Hematopoietic multipotent progenitor cell treated with erythropoietin and hydrocortisone succinate and interleukin-3 and kit ligand, for 17 days (in vitro differentiated cells): ENCODE measurements around the gene C11orf21.
"Not testable (repeated sequence)": the region's sequence is repeated elsewhere in the genome, so short reads cannot be mapped to it uniquely, and the experiment has no call there.

Source experiments
- DNase-seq: peaks from one replicate; pipeline ENCODE4 v3.0.0-alpha.2; 2015; ENCODE audit warnings: low spot score

C11orf21 gene

DNA sequence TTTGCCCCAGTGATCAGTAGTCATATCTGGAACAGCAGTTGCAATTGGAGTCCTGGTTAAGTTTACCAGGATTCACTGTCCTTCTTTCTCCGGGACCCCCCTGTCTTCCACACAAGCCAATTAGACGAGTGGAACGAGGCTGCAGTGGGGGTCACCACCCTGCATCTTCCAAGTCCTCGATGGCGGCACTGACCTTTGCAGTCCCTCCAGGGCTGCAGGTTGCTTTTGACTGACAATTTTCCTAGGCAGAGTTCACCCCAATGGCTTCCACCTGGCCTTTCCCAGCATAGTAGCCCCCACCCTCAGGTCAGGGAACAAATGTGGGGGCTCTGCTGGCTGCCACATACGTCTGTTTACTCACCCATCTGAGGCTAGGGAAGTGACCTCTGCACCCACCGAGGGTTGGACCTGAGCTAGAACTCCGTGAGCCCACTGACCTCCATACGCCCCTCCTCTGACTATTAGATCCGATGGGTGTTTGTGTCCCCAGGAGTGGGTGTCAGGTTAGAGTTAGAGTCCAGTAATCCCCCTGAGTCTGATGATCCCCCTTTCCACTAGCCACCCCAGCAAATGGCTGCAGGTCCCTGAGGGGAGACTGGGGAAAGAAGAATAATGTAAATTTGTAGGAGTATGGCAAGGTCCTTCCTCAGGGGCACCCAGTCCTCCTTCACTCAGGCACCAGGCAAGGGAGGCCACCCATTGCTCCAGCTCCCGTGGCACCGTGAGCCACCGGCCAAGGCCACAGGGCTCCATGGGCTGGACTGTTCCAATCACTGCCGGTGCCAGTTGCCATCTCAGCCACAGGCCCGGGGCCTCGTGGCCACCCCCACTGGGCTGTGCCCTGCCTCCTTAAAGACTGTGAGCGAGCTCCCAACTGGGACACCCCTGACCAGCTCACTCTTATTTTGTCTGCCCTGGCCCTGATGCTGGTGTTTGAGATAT, 5.5 kb downstream of the C11orf21 start:
- no peak for DNase-seq

DNA sequence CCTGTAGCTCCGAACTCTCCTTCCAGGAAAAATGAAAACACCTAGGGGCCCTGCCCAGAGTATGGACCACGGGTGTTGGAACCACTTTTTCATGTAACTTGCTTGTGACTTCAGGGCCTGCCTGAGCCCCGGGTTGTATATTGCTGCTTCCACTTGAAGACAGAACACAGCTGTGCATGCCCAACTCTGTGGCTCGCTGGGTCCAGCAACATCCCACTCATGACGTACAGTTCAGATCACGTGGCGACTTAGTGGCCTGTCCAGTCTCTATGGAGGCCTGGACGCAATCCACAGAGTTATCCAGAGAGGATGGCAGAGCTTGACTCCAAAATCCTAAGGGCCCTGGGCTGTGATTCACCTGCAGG, 6.8 kb downstream of the C11orf21 start:
- no peak for DNase-seq

DNA sequence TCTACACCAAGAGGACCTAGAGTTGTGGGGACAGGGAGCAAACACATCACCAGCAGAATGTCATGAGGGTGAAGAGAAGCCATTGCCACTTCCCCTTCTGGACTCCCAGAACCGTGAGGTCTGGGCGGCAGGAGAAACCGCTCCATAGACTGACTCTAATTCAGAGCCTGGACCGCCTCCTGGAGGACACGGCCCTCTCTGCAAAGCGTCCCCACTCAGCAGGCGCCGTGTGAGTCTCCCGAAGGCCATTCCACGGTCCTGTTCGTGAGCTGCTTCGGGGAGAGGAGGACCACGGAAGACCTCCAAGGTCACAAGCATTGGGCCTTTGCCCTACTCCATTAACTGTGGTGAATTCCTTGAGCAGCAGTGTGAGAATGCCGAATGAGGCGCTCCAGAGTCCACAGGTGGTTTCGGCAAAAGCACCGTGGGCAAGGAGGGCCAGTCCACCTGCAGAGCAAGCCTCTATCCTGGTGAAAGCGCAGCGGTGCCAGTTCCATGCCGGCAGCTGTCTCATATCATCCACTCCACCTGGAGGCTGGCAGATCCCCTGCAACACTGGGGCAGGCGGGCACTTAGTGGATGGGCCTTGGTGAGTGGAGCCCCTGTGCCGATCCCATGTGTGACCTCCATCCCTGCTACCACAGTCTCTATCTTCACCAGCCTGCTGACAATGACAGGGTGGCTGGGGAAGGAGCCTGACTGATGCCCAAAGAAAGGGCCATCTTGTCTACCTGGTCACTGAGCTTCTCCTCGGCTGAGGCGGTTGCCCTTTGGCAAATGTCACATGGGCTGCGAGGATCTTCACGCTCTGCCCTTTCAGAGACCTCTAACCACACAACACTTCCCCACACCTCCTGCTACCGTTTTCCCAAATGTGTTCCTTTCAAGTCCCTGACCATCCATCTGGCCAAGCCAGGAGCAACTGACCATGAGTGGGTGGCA, 7.5 kb downstream of the C11orf21 start:
- no peak for DNase-seq

DNA sequence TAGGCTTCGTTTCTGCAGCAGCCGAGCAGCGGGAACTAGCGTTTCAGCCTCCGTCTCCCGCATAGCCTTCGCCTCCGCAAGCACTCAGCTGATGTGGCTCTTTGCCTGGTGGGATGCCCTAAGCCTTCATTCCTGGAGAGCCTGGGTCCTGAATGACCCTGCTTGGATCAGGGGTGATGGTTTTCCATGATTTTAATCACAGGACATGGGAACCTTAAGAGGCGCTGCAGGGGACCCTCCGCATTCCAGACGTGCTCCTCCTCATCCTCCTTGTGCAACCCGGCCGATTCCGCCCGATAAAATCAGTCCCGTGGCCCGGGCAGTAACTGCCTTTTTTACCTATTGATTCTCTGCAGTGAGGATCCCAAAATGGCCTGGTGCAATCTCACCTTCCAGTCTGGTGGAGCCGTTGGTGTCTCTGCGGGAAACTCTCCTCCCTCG, 8.2 kb downstream of the C11orf21 start:
- DNase-seq, result no peak

DNA sequence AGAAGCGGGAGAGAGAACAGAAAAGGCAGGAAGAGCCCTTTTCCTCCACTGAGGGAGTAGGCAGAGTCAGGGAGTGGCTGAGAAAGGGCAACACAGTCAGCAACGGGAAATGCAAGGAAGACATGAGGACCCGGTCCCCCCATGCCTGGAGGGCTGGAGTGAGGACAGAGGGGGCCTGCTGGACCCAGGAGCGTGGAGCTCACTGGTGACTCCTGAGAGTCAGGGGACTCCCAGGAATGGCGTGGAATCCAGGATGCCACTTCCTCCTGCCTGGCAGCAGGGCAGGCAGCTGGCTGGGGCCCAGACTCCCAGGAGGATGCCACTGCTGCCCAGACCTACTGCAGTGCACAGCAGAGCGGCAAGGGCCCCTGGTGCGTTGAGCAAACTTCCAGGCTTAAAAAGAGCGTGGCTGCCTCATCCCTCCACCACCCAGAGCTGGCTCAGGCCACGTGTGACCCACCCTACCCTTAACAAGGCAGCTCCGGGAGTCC, 11.3 kb downstream of the C11orf21 start:
- no peak for DNase-seq

DNA sequence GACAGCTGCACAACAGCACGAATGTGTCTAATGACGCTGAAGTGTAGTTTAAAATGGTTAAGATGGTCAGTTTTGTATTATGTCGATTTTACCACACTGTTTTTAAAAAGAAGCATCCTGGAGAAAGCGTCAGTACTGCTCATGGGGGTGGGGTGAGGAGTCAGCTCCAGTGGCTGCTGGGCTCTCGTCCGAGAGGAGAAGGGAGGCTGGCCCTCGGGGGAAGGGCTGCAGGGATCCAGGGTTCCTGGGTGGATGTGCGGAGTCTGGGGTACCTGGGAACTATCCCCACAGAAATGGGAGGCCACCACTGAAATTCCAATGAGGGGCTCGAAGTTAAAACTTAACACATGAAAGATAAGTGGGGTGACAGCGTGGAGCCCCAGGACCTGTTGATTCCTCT, 11.9 kb downstream of the C11orf21 start:
- no peak for DNase-seq

DNA sequence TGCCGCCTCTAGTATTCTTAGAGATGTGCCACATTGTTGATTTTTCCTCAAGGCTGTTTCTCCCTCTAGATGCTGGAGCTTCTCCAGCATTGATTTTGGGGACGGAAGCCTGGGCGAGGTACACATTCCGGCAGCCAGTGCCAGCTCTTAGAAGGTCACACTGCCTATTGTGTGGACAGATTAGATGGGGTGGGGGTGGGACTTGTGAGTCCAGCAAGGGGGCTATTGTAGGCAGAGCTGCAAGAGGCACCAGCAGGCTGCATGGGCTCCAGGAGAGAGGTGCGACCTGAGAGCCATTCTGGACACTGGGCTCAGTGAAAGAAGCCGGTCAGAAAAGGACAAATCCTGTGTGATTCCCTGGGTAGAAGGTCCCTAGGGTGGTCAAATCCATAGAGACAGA, 12.4 kb downstream of the C11orf21 start:
- no peak for DNase-seq

DNA sequence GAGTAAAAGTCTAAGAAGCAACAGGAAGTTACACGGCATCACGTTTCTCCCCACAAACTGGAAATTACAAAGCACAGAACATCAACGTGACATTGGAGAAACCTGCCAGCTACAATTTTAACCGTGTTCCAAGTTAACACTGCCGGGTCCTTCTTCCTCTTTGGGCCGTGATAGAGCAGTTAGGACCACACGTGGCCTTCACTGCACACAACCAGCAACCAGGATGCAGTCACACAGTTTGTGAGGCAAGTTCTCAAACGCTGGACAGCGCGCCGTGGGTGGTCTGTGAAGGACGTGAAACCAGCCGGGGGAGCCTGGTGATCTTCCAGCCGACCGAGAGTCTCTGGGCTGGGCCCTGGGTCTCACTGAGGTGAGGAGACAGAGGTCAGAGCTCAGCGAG, 14.6 kb downstream of the C11orf21 start:
- no peak for DNase-seq

DNA sequence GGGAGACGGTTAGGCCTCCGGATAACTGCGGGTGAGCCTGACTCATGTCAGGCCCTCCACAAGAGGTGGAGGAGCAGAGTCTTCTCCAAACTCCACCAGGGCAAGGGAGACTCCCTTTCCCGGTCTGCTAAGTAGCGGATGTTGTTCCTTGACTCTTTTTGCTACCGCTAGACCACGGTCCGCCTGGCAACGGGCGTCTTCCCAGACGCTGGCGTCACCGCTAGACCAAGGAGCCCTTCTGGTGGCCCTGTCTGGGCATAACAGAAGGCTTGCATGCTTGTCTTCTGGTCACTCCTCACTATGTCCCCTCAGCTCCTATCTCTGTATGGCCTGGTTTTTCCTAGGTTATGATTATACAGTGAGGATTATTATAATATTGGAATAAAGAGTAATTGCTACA, 15.4 kb downstream of the C11orf21 start:
- DNase-seq, result not testable (repeated sequence)

DNA sequence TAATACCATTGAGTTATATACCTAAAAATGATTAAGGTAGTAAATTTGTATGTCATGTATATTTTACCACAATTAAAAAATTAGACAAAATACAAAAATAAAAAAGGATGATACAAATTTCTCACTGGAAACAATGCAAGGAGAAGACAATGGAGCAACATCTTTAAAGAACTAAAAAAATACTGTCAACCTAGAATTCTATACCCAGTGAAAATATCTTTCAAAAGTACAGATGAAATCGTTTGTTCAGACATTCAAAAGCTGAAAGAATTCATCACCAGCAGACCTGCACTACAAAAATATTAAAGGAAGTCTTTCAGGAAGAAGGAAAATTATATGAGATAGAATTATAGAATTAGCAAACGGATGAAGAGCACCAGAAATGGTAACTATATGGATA, 21.5 kb downstream of the C11orf21 start:
- DNase-seq, result no peak

DNA sequence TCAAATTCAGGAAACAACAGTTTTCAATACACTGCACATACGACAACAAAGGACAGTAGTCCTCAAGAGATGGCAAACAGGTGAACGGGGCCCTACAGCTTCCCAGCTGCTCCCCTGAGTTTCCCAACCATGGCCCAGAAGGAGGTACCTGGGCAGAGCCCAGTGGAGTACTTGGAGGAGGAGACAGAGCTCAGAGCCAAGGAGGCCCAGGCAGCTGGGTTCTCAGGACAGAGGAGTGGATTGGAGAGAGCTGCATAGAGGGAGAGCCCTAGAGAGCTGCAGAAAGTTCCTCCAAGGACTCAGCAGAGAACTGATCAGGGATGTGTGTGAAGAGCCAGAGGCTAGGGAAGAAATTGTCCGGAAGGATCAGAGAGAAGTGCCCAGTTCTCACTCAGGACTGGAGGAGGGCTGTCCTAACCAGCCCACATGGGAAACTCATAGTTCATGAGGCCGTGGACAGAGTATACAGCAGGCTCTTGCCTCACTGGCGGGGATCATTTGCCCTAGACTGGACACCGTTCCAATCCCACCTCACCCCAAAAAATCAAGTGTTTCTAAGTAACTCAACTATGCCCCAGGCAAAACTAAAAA, 23.7 kb downstream of the C11orf21 start:
- DNase-seq, result no peak

DNA sequence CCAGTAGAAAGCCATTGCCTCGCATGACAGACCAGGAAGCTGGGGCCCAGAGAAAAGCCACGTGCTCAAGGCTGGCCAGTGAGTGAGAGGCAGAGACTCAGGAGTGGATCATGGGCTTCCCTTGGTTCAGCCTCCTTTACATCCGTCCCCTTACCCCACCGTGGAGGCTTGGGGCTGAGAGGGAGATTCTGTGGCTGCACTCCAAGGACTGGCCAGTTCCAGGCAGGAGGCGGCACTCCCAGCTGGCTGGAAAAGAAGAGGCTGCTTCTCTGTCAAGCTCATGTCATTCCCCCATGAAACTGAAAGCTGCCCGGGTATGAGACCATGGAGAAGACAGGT, 24.7 kb downstream of the C11orf21 start:
- DNase-seq, result no peak

DNA sequence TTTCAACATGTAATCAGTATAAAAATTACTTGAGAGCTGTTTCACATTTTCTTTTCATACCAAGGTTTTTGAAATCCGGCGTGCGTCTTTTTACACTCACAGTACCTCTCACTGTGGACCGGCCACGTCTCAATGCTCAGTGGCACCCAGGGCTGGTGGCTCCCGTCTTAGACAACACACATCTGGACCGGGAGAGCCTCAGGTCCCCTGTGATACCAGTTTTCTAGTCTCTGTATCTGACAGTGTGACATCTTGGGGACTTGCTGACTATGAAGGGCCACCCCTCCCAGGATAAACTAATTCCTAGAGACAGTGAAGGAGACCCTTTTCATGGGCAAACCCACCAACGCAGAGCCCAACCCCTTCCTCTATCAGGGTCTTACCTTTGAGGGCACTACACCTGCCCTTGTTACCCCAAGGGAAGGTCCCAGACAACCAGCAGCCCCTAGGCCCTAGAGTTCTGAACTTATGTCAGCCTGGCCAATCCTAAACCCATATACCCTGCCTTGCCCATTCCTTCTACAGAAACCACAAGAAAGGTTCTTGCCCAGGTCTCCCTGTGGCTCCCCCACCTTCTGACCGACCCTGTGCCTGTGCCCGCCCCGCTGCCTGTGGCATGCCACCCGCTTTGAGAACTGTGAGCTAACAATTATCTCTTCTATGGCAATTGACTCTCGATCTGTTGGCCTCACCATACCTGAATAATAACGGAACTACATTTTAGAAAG, 25.3 kb downstream of the C11orf21 start:
- DNase-seq, result no peak

DNA sequence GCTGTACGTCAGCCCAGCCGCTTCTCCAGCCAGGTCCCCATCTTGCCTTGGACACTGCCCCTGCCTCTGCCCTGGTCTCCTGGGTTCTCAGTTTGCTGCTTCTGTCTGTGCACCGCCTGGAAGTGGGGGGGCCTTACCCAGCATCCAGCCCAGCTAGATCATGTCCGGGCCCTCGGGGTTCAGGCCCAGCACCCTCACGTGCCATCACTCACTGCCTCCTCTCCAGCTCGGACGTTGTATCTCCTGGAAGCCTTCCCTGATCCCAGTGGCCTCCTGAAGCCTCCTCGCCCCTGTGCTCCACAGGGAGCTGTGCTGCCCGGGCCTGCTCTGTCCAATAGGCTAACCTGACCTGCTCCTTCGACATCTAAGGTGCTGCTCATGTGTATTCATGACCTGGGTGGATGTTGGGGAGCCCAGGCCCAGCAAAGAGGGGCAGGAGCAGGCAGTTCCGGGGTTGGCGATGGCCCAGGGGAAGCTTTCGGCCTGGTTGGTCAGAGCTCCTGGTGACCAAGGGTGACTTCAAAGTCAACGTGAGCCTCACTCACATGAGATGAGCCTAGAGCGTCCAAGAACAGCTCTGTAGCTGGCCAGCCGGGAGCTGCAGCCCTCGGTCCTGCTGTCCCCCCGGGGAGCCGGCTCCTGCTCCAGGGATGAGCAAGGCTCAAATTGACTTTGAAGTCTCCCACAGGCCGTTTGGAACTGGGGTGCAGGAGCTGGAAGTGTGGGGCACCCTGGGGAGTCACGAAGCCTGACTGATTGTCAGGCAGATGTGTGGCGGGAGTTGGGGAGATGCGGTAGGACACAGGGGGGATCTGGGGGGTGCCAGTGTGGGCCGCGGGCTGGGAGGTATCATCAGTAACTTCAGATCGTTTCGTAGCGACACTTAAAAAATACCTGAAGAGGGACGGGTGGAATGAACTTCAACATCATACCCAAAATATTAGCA, 26.1 kb downstream of the C11orf21 start:
- DNase-seq, result no peak

DNA sequence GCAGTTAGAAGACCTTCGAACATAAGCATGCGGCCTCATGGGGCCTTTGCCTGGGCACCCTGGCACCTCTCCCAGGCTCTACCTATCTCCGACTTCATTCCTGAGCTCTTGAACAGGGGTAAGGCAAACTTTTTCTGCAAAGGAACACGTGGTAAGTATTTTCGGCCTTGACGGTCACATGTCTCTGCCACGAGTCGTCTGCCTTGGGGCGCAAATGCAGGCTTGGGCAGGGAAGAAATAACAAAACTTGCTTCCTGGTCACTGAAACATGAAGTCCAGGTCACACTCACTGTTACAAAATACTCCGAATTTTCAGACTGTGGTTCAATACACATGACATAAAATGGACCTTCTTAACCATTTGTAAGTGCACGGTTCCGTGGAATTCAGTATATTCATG, 27.9 kb downstream of the C11orf21 start:
- DNase-seq, result no peak

DNA sequence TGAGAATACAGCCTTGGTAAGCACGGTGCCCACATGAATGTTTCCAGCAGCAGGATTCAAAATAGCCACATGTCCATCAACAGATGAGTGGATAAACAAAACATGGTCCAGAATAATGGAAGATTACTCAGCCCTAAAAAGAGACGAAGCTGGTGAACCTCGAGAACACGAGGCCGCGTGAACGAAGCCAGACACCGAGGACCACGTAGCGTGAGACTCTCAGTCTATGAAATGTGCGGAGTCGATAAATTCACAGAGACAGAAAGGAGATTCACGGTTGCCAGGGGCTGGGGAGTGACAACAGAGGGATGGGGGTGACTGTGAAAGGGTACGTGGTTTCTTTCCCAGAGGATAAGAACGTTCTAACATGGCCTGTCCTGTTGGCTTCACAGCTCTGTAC, 28.4 kb downstream of the C11orf21 start:
- DNase-seq, result no peak

DNA sequence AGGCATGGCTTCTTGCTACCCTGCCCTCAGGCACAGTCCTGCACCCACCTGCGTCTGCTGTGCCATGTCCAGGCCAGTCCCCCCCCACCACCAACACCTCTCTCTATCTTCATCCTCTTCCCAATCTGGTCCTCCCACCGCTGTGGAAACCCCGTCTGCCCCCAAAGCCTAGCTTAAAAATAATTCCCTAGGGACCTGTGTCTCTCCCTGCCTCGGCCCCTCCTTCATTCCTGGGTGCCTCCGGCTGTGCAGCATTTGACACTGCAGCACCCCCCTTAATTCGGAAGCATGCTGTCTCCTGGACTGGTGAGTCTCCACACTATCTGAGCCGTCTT, 28.8 kb downstream of the C11orf21 start:
- no peak for DNase-seq

DNA sequence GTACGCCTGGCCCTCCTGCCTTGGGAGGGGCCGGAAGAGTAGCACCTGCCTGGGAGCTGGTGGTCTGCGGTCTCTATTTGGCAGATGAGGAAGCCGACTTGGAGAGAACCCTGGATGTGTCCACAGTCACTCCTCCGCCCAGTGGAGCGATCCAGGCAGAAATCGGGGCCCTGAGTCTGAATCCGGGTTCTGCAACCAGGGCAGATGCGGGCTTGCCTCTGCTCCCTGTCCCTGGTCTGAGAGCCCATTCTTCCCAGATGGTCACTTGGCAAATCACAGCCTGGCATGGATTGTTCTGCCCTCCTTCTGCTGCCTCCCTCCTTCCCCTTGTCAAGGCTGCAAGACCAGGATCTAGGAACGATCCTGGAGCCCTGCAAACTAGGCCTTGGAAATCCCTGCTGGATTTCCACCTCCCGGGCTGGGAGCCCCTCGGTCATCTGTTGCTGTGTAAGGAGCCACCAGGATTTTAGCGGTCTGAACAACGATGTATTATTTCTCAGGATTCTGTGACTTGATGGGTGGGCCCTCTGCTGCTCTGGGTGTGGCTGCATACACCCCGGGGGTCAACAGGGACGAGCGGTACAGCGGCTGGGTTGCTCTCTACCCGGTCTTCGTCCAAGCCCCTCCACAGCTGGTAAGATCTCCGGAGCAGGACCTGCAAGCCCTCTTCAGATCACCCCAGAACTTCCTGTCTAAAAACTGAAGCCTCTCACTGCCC, 29.3 kb downstream of the C11orf21 start:
- no peak for DNase-seq

DNA sequence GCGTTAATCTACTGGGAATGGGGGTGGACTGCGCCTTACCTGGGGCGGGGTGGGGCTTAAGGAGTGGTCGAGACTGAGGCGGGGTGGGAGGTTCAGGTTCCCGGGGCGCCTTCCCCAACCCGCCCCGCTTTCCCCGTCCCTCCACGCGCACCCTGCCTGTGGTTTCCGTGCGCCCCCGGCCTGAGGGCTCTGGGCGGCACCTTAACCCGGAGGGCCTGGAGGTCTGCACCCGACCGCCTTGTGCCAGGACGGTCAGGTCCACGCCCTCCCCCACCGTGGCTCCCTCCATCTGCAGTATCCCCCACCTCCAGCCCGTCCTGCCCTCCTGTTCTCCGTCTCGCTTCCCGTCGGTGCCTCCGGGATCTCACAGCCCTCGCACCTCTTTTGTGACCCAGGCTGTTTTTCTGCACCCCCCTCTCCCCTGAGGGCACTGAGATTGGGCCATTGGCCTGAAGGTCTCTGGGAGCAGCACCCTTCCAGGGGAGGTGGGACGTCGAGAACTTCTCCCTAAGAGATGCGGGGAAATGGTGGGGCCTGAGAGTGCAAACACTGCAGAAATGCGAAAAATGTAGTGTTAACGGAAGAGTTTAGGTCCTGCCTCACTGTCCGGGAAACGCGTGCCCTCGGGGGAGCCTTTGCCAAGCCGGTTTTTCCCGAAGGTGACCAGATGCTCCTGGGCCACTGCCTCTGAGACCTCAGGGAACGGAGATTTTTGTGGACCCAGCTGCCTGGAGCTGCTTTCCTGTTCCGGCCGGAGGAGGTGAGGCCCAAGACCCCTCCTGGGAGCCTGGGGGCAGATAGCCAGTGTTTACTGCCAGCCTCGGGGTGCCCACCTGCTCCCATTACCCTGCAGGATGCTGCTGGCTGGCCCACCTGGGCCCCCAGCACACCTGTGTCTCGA, 30.1 kb downstream of the C11orf21 start:
- no peak for DNase-seq
